Breast epithelium (tissue), 4 donors: ENCODE data around the gene TCEAL8. TPM values are rescaled to one million over a fixed set of nuclear protein-coding genes. Genes with fewer than 3 reads are reported as not detected.

Experiments
- DNase-seq, 2 donors: peaks; one replicate each; pipeline ENCODE4 v3.0.0-alpha.2; 2019; ENCODE audit warnings: low spot score in 2 of 2
- H3K27ac ChIP-seq, 2 donors: fragments of 200-600 bp; sonication (generic) in 1 of 2; one replicate each; pipeline ENCODE4 v1.5.1; 2016 to 2019; ENCODE audit warnings: mild to moderate bottlenecking in 1 of 2
- H3K27me3 ChIP-seq, 2 donors: fragments of 200-600 bp; sonication (generic) in 1 of 2; one replicate each; pipeline versions ENCODE4 v1.5.1 to v1.6.0; 2017 to 2019; ENCODE audit warnings: control low read depth in 1 of 2, mild to moderate bottlenecking in 1 of 2
- H3K36me3 ChIP-seq: fragments of 200-600 bp; one replicate; pipeline ENCODE4 v1.5.1; 2019
- H3K4me1 ChIP-seq, 2 donors: fragments of 200-600 bp; sonication (generic); one replicate each; pipeline ENCODE4 v1.5.1; 2016 to 2019; ENCODE audit warnings: control low read depth in 1 of 2
- H3K4me3 ChIP-seq, 3 donors: fragments of 200-600 bp; sonication (generic); 1 replicate in 2 of 3; 2 replicates in 1 of 3; pipeline ENCODE4 v1.5.1; 2016 to 2019; ENCODE audit warnings: mild to moderate bottlenecking in 3 of 3, moderate library complexity in 2 of 3
- H3K9me3 ChIP-seq, 2 donors: fragments of 200-600 bp; sonication (generic) in 1 of 2; one replicate each; pipeline ENCODE4 v1.5.1; 2016 to 2019; ENCODE audit warnings: control low read depth in 1 of 2
- POLR2A ChIP-seq: fragments of 450-650 bp; IDR thresholded peaks from one replicate; pipeline ENCODE4 v1.6.1; 2016; ENCODE audit warnings: antibody characterized with exemption, mild to moderate bottlenecking, moderate library complexity
- POLR2AphosphoS5 ChIP-seq, 3 donors: sonication (generic); formaldehyde crosslinking; IDR thresholded peaks; one replicate each; pipeline ENCODE4 v1.6.1; 2017; ENCODE audit warnings: antibody characterized with exemption in 3 of 3
- intact Hi-C: fragments of 100-400 bp; cut with DNase I; formaldehyde crosslinking; loops from one replicate; pipeline ENCODE4 v1.15.1; 2023; ENCODE audit warnings: low total_unique reads
- total RNA-seq, 3 donors: library from RNA; depleted of rRNA; stranded (reverse); fragments of >200 nt; gene quantifications; one replicate each; pipeline ENCODE4 v1.1.0, GENCODE V29; 2016
- TF ChIP-seq, protein P1 (sequence below), 3 donors: fragments of 450-650 bp; IDR thresholded peaks; one replicate each; pipeline ENCODE4 v1.5.1; 2016 to 2017; ENCODE audit warnings: antibody characterized with exemption in 3 of 3, mild to moderate bottlenecking in 3 of 3, moderate library complexity in 3 of 3

Gene TCEAL8
- total RNA-seq, 3 donors from 2014 or later = 52.2 to 79.6 (median 58.5) TPM

DNA sequence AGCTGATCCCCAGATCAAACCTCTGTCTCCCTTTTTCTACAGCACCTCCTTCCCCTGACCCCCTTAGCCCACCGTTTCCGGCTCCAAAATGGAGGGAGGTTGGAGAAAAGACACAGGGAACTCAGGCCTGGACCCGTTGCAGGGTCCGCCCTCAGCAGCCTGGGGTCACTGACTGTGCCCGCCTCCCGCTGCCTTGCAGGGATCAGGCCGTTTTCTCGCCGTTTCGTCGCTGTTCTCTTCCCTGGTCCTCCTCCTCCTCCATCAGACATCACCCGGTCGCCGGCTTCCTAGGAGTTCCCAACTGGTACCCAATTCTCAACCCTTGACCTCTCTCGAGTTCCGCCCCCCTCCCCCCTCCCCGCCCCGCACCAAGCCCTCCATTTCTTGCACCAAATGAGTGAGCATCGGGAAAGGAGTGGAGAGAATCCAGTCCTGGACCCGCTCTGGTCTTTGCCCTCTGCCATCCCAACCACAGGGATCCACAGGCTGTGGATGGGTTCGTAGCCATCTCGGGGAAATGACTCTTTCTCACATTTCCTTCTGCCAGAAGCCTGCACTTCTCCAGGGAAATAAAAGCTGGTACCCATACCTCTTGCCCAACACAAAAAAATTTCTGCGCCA lies 21.1 kb upstream of the TCEAL8 start:
- no peak for DNase-seq
- no peaks in the 10 kb centered on the region for H3K9me3 ChIP-seq
- no peak overlapping the region for H3K27ac ChIP-seq
- peak overlapping the region in 2 of 3 donors; percentile 40 to 56 for H3K4me3 ChIP-seq
- peaks cover 3 to 73% of the 10 kb centered on the region in 2 donors for H3K27me3 ChIP-seq
- no peaks in the 10 kb centered on the region for H3K4me1 ChIP-seq
- intact Hi-C loops = no loop called here
- TF ChIP-seq POLR2A (no peak), POLR2AphosphoS5 (IDR thresholded peaks at IDR 0.05) (no peak)
- TF ChIP-seq, protein P1, sequence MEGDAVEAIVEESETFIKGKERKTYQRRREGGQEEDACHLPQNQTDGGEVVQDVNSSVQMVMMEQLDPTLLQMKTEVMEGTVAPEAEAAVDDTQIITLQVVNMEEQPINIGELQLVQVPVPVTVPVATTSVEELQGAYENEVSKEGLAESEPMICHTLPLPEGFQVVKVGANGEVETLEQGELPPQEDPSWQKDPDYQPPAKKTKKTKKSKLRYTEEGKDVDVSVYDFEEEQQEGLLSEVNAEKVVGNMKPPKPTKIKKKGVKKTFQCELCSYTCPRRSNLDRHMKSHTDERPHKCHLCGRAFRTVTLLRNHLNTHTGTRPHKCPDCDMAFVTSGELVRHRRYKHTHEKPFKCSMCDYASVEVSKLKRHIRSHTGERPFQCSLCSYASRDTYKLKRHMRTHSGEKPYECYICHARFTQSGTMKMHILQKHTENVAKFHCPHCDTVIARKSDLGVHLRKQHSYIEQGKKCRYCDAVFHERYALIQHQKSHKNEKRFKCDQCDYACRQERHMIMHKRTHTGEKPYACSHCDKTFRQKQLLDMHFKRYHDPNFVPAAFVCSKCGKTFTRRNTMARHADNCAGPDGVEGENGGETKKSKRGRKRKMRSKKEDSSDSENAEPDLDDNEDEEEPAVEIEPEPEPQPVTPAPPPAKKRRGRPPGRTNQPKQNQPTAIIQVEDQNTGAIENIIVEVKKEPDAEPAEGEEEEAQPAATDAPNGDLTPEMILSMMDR (IDR thresholded peaks at IDR 0.05) = no peak
- no peaks in the 10 kb centered on the region for H3K36me3 ChIP-seq

- TF ChIP-seq, protein P1 (IDR thresholded peaks at IDR 0.05) = no peak
- TF ChIP-seq POLR2A (no peak), POLR2AphosphoS5 (IDR thresholded peaks at IDR 0.05) (no peak)
- H3K36me3 ChIP-seq = no peaks in the 10 kb centered on the region
Measured at GRCh38 chrX:103274284-103274683, 19.3 kb upstream of the TCEAL8 start.

GRCh38 chrX:103258275-103258674 lies 3.3 kb upstream of the TCEAL8 start:
- no peak for TF ChIP-seq POLR2A
- TF ChIP-seq, protein P1 (IDR thresholded peaks at IDR 0.05) = no peak
- TF ChIP-seq POLR2AphosphoS5 (IDR thresholded peaks at IDR 0.05) = no peak
- no peak for DNase-seq
- peaks cover 0 to under 1% of the 10 kb centered on the region in 2 donors for H3K9me3 ChIP-seq
- H3K27me3 ChIP-seq = peaks cover 0 to 51% of the 10 kb centered on the region in 2 donors
- no peaks in the 10 kb centered on the region for H3K36me3 ChIP-seq
- intact Hi-C loops = no loop called here
- no peak overlapping the region for H3K27ac ChIP-seq
- no peak overlapping the region for H3K4me3 ChIP-seq
- no peaks in the 10 kb centered on the region for H3K4me1 ChIP-seq

More at GRCh38 chrX:103274284-103274683, 19.3 kb upstream of the TCEAL8 start:
- H3K9me3 ChIP-seq = no peaks in the 10 kb centered on the region
- DNase-seq = no peak
- peaks cover 3 to 63% of the 10 kb centered on the region in 2 donors for H3K27me3 ChIP-seq
- H3K27ac ChIP-seq = no peak overlapping the region
- intact Hi-C loops = no loop called here
- no peak overlapping the region for H3K4me3 ChIP-seq
- no peaks in the 10 kb centered on the region for H3K4me1 ChIP-seq

GRCh38 chrX:103256651-103257050 lies 1.7 kb upstream of the TCEAL8 start:
- no peaks in the 10 kb centered on the region for H3K36me3 ChIP-seq
- H3K4me3 ChIP-seq = no peak overlapping the region
- TF ChIP-seq POLR2AphosphoS5 (IDR thresholded peaks at IDR 0.05) (no peak), POLR2A (no peak)
- TF ChIP-seq, protein P1 (IDR thresholded peaks at IDR 0.05) = no peak
- H3K9me3 ChIP-seq = no peaks in the 10 kb centered on the region
- intact Hi-C loops = no loop called here
- no peak overlapping the region for H3K27ac ChIP-seq
- H3K4me1 ChIP-seq = no peaks in the 10 kb centered on the region
- H3K27me3 ChIP-seq = peaks cover 0 to 48% of the 10 kb centered on the region in 2 donors
- DNase-seq = no peak

- Histone ChIP-seq H3K9me3 (no peaks in the 10 kb centered on the region), H3K4me3 (peak overlapping the region; percentile 55 to 72 (median 61)), H3K27me3 (peaks cover 0 to 39% of the 10 kb centered on the region in 2 donors), H3K27ac (peak overlapping the region; percentile 80 to 90), H3K4me1 (no peaks in the 10 kb centered on the region), H3K36me3 (no peaks in the 10 kb centered on the region)
- DNase-seq = peak in 1 of 2 donors; percentile 24
- intact Hi-C loops = no loop called here
- no peak for TF ChIP-seq POLR2A
Measured at GRCh38 chrX:103254171-103254824, 657 bp downstream of the TCEAL8 start.
